ENCODE measurements around the gene GFPT2.

Gene GFPT2

DNA sequence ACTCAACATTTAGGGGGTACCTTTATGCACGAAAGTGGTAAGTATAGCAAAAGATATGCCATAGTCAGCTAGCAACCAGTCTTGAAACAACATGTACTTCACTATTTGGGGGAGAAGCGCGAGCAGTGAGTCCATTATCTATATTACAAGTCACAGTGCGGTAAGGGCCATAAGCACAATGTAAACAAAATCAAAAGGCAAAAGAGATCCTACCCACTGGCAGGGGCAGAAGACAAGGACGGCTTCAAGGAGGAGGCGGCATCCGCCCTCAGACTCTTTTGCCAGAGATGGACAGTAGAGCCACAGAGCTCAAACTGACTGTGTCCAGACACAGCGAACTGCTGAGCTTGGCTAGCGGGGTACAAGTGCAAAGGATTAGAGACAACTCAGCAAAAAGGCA, 70.9 kb downstream of the GFPT2 start:
- DNase-seq (ENCODE audit: low read depth) = no peak
- no peak overlapping the region for H3K4me3 ChIP-seq (ENCODE audit: low read depth, low read length)
- TF ChIP-seq, protein P1, sequence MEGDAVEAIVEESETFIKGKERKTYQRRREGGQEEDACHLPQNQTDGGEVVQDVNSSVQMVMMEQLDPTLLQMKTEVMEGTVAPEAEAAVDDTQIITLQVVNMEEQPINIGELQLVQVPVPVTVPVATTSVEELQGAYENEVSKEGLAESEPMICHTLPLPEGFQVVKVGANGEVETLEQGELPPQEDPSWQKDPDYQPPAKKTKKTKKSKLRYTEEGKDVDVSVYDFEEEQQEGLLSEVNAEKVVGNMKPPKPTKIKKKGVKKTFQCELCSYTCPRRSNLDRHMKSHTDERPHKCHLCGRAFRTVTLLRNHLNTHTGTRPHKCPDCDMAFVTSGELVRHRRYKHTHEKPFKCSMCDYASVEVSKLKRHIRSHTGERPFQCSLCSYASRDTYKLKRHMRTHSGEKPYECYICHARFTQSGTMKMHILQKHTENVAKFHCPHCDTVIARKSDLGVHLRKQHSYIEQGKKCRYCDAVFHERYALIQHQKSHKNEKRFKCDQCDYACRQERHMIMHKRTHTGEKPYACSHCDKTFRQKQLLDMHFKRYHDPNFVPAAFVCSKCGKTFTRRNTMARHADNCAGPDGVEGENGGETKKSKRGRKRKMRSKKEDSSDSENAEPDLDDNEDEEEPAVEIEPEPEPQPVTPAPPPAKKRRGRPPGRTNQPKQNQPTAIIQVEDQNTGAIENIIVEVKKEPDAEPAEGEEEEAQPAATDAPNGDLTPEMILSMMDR (IDR thresholded peaks at IDR 0.05; ENCODE audit: low read depth, low read length, missing control alignments) = no peak
- in situ Hi-C loops (cut with HindIII; ENCODE audit: low sequenced_read_pairs) = no loop called here

GRCh38 chr5:180281706-180282105, 71.4 kb downstream of the GFPT2 start:
- TF ChIP-seq, protein P1 (IDR thresholded peaks at IDR 0.05; ENCODE audit: low read depth, low read length, missing control alignments) = no peak
- DNase-seq (ENCODE audit: low read depth) = no peak
- H3K4me3 ChIP-seq (ENCODE audit: low read depth, low read length) = no peak overlapping the region
- in situ Hi-C loops (cut with HindIII; ENCODE audit: low sequenced_read_pairs) = no loop called here

DNA sequence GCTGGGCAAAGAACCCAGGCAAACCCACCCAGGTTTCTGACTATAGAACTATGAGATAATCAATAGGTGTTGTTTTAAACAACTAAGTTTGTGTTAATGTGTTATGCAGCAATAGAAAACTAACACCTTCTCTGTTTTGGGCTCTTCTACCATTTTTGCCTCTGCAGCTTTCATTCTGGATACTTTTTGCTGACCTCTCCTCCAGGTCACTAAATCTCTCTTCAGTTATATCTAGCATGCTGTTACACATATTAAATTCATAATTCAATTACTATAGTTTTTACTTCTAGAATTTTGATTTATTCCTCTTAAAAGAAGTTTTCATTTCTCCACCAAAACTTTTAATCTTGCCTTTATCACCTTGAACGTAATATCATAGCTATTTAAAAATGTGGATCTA, 78.4 kb downstream of the GFPT2 start:
- no peak for DNase-seq (ENCODE audit: low read depth)
- TF ChIP-seq, protein P1 (IDR thresholded peaks at IDR 0.05; ENCODE audit: low read depth, low read length, missing control alignments) = no peak

DNA sequence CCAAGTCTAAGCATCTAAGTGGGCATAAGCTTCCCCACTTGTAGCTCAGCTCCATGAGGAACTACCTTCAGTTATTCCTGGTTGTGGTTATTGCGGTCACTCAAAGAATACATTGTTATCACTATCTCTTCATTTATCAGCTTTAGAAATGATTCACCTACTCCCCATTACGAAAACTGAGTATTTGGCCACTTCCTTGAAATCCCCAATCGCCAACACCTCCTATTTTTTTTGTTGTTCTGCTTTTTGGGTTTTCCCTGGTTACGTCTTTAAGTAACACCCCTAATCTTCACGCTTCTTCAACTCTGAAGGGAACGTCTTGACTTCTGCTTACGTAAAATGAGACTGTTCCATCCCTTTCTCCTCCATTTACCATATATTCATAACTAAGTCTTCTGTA, 81.9 kb downstream of the GFPT2 start:
- in situ Hi-C loops (cut with HindIII; ENCODE audit: low sequenced_read_pairs) = no loop called here
- TF ChIP-seq, protein P1 (IDR thresholded peaks at IDR 0.05; ENCODE audit: low read depth, low read length, missing control alignments) = no peak
- DNase-seq (ENCODE audit: low read depth) = no peak
- H3K4me3 ChIP-seq (ENCODE audit: low read depth, low read length) = no peak overlapping the region

More for the DNA sequence above, 78.4 kb downstream of the GFPT2 start:
- in situ Hi-C loops (cut with HindIII; ENCODE audit: low sequenced_read_pairs) = no loop called here
- no peak overlapping the region for H3K4me3 ChIP-seq (ENCODE audit: low read depth, low read length)

DNA sequence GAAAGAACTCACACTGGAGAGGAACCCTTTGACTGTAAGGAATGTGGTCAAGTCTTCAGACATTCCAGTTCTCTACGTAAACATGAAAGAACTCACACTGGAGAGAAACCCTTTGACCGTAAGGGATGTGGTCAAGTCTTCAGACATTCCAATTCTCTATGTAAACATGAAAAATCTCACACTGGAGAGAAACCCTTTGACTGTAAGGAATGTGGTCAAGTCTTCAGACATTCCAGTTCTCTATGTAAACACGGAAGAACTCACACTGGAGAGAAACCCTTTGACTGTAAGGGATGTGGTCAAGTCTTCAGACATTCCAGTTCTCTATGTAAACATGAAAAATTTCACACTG, 93.9 kb downstream of the GFPT2 start:
- in situ Hi-C loops (cut with HindIII; ENCODE audit: low sequenced_read_pairs) = no loop called here
- DNase-seq (ENCODE audit: low read depth) = no peak
- TF ChIP-seq, protein P1 (IDR thresholded peaks at IDR 0.05; ENCODE audit: low read depth, low read length, missing control alignments) = no peak
- H3K4me3 ChIP-seq (ENCODE audit: low read depth, low read length) = no peak overlapping the region

GRCh38 chr5:180253036-180253824, 99.9 kb downstream of the GFPT2 start:
- TF ChIP-seq, protein P1 (IDR thresholded peaks at IDR 0.05; ENCODE audit: low read depth, low read length, missing control alignments) = no peak
- H3K4me3 ChIP-seq (ENCODE audit: low read depth, low read length) = no peak overlapping the region
- in situ Hi-C loops (cut with HindIII; ENCODE audit: low sequenced_read_pairs) = no loop called here
- DNase-seq (ENCODE audit: low read depth) = no peak

Data from astrocyte of the cerebellum (primary cell).